ENCODE data around the gene TBATA. TPM values are rescaled to one million over a fixed set of nuclear protein-coding genes. Genes with fewer than 3 reads are reported as not detected.

Gene TBATA
- total and polyA plus RNA-seq, 7 donors = not detected

DNA sequence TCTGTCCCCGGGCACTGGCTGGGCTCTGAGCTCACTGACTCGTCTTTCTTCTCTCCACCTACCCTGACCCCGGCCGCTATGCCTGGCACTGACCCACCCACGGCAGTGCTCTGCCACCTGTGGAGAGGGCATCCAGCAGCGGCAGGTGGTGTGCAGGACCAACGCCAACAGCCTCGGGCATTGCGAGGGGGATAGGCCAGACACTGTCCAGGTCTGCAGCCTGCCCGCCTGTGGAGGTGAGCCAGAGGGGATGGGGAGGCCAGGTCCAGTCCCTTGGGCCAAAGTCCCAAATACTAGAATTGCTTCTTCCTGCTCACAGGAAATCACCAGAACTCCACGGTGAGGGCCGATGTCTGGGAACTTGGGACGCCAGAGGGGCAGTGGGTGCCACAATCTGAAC lies 27.3 kb downstream of the TBATA start:
- Histone ChIP-seq H3K36me3 (no peaks in the 10 kb centered on the region), H3K9me3 (no peaks in the 10 kb centered on the region), H3K4me1 (peaks cover 0 to 6% (median 0%) of the 10 kb centered on the region in 4 donors), H3K27ac (no peak overlapping the region), H3K4me3 (no peak overlapping the region), H3K27me3 (no peaks in the 10 kb centered on the region)
- no peak for DNase-seq
- WGBS, 2 donors = 76 to 84% methylated on average over 13 of the region's 13 CpGs
- TF ChIP-seq POLR2AphosphoS5 (IDR thresholded peaks at IDR 0.05) (no peak), EP300 (IDR thresholded peaks at IDR 0.05) (no peak), POLR2A (IDR thresholded peaks at IDR 0.05) (no peak)
- TF ChIP-seq, protein P1, sequence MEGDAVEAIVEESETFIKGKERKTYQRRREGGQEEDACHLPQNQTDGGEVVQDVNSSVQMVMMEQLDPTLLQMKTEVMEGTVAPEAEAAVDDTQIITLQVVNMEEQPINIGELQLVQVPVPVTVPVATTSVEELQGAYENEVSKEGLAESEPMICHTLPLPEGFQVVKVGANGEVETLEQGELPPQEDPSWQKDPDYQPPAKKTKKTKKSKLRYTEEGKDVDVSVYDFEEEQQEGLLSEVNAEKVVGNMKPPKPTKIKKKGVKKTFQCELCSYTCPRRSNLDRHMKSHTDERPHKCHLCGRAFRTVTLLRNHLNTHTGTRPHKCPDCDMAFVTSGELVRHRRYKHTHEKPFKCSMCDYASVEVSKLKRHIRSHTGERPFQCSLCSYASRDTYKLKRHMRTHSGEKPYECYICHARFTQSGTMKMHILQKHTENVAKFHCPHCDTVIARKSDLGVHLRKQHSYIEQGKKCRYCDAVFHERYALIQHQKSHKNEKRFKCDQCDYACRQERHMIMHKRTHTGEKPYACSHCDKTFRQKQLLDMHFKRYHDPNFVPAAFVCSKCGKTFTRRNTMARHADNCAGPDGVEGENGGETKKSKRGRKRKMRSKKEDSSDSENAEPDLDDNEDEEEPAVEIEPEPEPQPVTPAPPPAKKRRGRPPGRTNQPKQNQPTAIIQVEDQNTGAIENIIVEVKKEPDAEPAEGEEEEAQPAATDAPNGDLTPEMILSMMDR (IDR thresholded peaks at IDR 0.05) = no peak
- intact Hi-C loops (cut with DNase I) = loop anchor here (2.0 kb wide), 1 partner anchor 199 kb away; no protein-coding TSS in a partner anchor

DNA sequence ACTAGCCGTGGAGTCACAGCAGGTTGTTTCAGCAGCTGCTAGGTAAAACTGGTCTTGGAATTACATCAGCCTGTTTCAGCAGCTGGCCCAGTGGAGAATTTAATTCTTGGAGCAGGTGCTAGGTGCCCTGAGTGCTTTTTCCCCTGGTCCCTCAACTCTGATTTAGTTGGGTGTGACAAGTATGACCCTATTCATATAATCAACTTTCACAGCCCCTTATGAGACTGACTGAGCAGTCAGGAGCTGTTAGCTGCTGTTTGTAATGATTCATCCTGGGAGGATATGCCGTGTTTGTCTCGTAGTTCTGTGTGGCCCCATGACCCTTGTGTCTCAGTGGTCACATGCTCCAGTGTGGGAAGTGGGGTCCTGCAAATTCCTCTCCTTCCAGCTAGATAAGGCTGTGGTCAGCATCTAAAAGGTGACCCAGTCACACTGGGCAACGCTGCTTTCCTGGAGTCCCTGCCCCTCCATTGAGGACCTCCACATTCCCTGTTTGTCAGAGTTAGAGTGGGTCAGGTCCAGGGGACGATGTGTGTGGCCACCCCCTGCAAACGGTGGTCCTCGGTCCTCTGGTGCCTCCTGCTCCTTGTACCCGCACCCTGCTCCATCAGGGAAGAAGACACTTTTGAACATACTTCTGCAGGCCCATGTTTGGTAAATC lies 28.3 kb downstream of the TBATA start:
- no peak for DNase-seq
- WGBS, 2 donors = 77 to 82% methylated on average over 8 of the region's 8 CpGs
- Histone ChIP-seq H3K36me3 (no peaks in the 10 kb centered on the region), H3K9me3 (no peaks in the 10 kb centered on the region), H3K27ac (no peak overlapping the region), H3K27me3 (no peaks in the 10 kb centered on the region), H3K4me3 (no peak overlapping the region), H3K4me1 (peaks cover 0 to 6% (median 0%) of the 10 kb centered on the region in 4 donors)
- intact Hi-C loops (cut with DNase I) = no loop called here
- TF ChIP-seq, protein P1 (IDR thresholded peaks at IDR 0.05) = no peak
- TF ChIP-seq POLR2A (IDR thresholded peaks at IDR 0.05) (no peak), POLR2AphosphoS5 (IDR thresholded peaks at IDR 0.05) (no peak), EP300 (IDR thresholded peaks at IDR 0.05) (no peak)

DNA sequence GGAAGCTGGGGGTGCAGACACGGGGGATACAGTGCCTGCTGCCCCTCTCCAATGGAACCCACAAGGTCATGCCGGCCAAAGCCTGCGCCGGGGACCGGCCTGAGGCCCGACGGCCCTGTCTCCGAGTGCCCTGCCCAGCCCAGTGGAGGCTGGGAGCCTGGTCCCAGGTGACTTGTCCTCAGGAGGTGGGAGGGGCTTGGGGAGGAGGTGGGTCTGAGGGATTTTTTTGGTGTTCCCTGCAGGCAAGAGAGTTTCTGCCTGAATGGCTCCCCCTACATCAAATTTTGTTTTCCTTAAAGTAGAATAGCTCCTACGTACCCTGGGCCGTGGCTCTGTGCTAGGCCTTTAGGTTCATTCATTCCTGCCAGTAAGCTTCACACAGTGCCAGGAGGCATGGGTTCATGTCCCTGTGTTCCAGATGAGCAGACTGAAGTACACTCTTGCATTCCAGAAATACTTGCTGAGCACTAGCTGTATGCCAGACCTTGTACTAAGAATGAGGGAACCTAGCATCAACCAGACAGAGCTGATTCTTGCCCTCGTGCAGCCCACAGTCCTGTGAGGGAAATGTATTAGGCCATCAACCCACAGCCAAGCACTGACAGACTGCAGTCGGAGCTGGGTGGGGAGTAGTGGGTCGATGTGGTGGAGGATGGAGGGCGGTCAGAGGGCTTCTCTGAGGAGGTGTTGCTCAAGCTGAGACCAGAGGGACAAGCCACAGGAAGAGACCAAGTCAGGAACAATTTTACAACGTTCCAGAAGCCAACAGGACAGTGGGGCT lies 31.1 kb downstream of the TBATA start:
- peaks cover 0 to 3% (median 0%) of the 10 kb centered on the region in 3 donors for H3K27me3 ChIP-seq
- no peaks in the 10 kb centered on the region for H3K9me3 ChIP-seq
- H3K4me1 ChIP-seq = peaks cover 0 to 6% (median 0%) of the 10 kb centered on the region in 4 donors
- no peaks in the 10 kb centered on the region for H3K36me3 ChIP-seq
- intact Hi-C loops (cut with DNase I) = no loop called here
- no peak overlapping the region for H3K4me3 ChIP-seq
- DNase-seq = no peak
- no peak overlapping the region for H3K27ac ChIP-seq
- 79% methylated on average over 15 of the region's 15 CpGs for WGBS, 2 donors
- TF ChIP-seq POLR2A (IDR thresholded peaks at IDR 0.05) = no peak
- TF ChIP-seq POLR2AphosphoS5 (IDR thresholded peaks at IDR 0.05) = no peak
- TF ChIP-seq, protein P1 (IDR thresholded peaks at IDR 0.05) = no peak
- no peak for TF ChIP-seq EP300 (IDR thresholded peaks at IDR 0.05)

DNA sequence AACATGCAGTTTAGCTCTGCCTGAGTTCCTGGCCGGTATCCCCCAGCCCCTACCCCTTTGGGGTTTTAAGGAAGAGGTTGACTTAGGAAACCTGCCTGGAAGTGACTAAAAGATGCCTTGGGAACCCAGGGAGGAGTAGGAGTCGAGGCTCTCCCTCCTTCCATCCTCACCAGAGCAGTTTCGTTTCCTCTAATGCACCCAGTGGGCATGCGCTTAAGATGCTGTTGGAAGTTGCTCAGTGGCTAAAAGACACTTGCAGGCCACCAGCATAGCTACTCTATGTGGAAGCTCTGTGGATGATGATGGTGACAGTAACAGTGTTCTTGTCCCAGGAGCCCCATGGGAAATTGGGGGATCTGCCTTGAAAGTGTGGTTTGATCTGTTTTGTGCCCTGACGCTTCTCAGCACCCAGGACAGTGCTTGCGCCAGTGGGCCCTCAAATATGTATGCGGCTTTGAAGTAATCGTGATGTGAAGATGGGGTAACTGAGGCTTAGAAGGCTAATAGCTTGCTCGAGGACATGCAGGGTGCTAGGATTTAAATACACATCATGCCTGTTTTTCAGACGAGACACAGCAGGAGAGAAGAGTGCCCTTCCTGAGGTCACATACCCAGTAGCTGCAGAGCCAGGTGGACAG lies 32.0 kb downstream of the TBATA start:
- peaks cover 0 to 6% (median 0%) of the 10 kb centered on the region in 4 donors for H3K4me1 ChIP-seq
- no peaks in the 10 kb centered on the region for H3K36me3 ChIP-seq
- H3K27me3 ChIP-seq = peaks cover 0 to 3% (median 0%) of the 10 kb centered on the region in 3 donors
- no peak overlapping the region for H3K27ac ChIP-seq
- H3K4me3 ChIP-seq = no peak overlapping the region
- intact Hi-C loops (cut with DNase I) = no loop called here
- WGBS, 2 donors = 85 to 87% methylated on average over 10 of the region's 10 CpGs
- no peaks in the 10 kb centered on the region for H3K9me3 ChIP-seq
- no peak for DNase-seq
- TF ChIP-seq POLR2AphosphoS5 (IDR thresholded peaks at IDR 0.05) (no peak), EP300 (IDR thresholded peaks at IDR 0.05) (no peak), POLR2A (IDR thresholded peaks at IDR 0.05) (no peak)
- TF ChIP-seq, protein P1 (IDR thresholded peaks at IDR 0.05) = no peak
